ENCODE results near the gene DCDC1. TPM values are rescaled to one million over a fixed set of nuclear protein-coding genes. Genes with fewer than 3 reads are reported as not detected.

DCDC1 gene
- total RNA-seq, 1 donor from 2014 or later = not detected

GRCh38 chr11:31110830-31111229 lies 258.7 kb downstream of the DCDC1 start:
- H3K9me3 Mint-ChIP-seq = no peaks in the 10 kb centered on the region
- H3K27me3 Mint-ChIP-seq = no peaks in the 10 kb centered on the region
- H3K4me1 Mint-ChIP-seq = no peaks in the 10 kb centered on the region
- no peaks in the 10 kb centered on the region for H3K36me3 Mint-ChIP-seq (ENCODE audit: low read depth)
- ChIA-PET CTCF (no interaction called here), POLR2A (no interaction called here)
- TF ChIP-seq CTCF (IDR thresholded peaks at IDR 0.05) = no peak
- DNase-seq = no peak
- intact Hi-C loops (cut with micrococcal nuclease) = no loop called here
- no peak for ATAC-seq (ENCODE audit: low read depth)
- H3K4me3 Mint-ChIP-seq = no peak overlapping the region
- H3K27ac Mint-ChIP-seq = no peak overlapping the region

GRCh38 chr11:31109446-31109845 lies 260.1 kb downstream of the DCDC1 start:
- no peaks in the 10 kb centered on the region for H3K27me3 Mint-ChIP-seq
- H3K27ac Mint-ChIP-seq = no peak overlapping the region
- H3K4me3 Mint-ChIP-seq = no peak overlapping the region
- H3K9me3 Mint-ChIP-seq = no peaks in the 10 kb centered on the region
- intact Hi-C loops (cut with micrococcal nuclease) = loop anchor here (5.0 kb wide), 1 partner anchor 848 kb away; no protein-coding TSS in a partner anchor
- H3K36me3 Mint-ChIP-seq (ENCODE audit: low read depth) = no peaks in the 10 kb centered on the region
- DNase-seq (no peak), ATAC-seq (ENCODE audit: low read depth) (no peak)
- POLR2A ChIA-PET = no interaction called here
- TF ChIP-seq CTCF (IDR thresholded peaks at IDR 0.05) = no peak
- CTCF ChIA-PET = no interaction called here
- H3K4me1 Mint-ChIP-seq = no peaks in the 10 kb centered on the region

- no peaks in the 10 kb centered on the region for H3K9me3 Mint-ChIP-seq
- H3K27ac Mint-ChIP-seq = no peak overlapping the region
- DNase-seq (no peak), ATAC-seq (ENCODE audit: low read depth) (no peak)
- TF ChIP-seq CTCF (IDR thresholded peaks at IDR 0.05) = no peak
- ChIA-PET POLR2A (interaction anchor here (0.6 kb wide), 1 partner anchor 923 kb away, joined by 3 read pairs; no protein-coding TSS in a partner anchor), CTCF (interaction anchor here (1.1 to 1.8 kb wide), 5 partner anchors 764 to 1684 kb away, joined by 3 to 16 read pairs (median 3); no protein-coding TSS in a partner anchor)
- H3K27me3 Mint-ChIP-seq = no peaks in the 10 kb centered on the region
- no peaks in the 10 kb centered on the region for H3K36me3 Mint-ChIP-seq (ENCODE audit: low read depth)
- H3K4me3 Mint-ChIP-seq = no peak overlapping the region
- no peaks in the 10 kb centered on the region for H3K4me1 Mint-ChIP-seq
- intact Hi-C loops (cut with micrococcal nuclease) = loop anchor here (1.0 to 5.0 kb wide), 2 partner anchors 850 to 1069 kb away; no protein-coding TSS in a partner anchor
Observed at GRCh38 chr11:31107649-31108048, 261.9 kb downstream of the DCDC1 start.

GRCh38 chr11:31106968-31107576 lies 262.5 kb downstream of the DCDC1 start:
- Mint-ChIP-seq H3K36me3 (ENCODE audit: low read depth) (no peaks in the 10 kb centered on the region), H3K4me3 (no peak overlapping the region), H3K27ac (no peak overlapping the region), H3K4me1 (no peaks in the 10 kb centered on the region), H3K9me3 (no peaks in the 10 kb centered on the region), H3K27me3 (no peaks in the 10 kb centered on the region)
- POLR2A ChIA-PET = no interaction called here
- CTCF ChIA-PET = interaction anchor here (1.1 to 1.8 kb wide), 5 partner anchors 765 to 1685 kb away, joined by 3 to 16 read pairs (median 3); no protein-coding TSS in a partner anchor
- no peak for ATAC-seq (ENCODE audit: low read depth)
- no peak for TF ChIP-seq CTCF (IDR thresholded peaks at IDR 0.05)
- intact Hi-C loops (cut with micrococcal nuclease) = loop anchor here (1.0 to 5.0 kb wide), 2 partner anchors 850 to 1069 kb away; no protein-coding TSS in a partner anchor
- DNase-seq = peak; percentile 14

GRCh38 chr11:31106326-31106725 lies 263.2 kb downstream of the DCDC1 start:
- Mint-ChIP-seq H3K4me3 (no peak overlapping the region), H3K36me3 (ENCODE audit: low read depth) (no peaks in the 10 kb centered on the region), H3K27ac (no peak overlapping the region), H3K4me1 (no peaks in the 10 kb centered on the region), H3K27me3 (no peaks in the 10 kb centered on the region), H3K9me3 (no peaks in the 10 kb centered on the region)
- DNase-seq (no peak), ATAC-seq (ENCODE audit: low read depth) (no peak)
- ChIA-PET CTCF (interaction anchor here (1.1 to 1.8 kb wide), 6 partner anchors 766 to 1686 kb away, joined by 3 to 16 read pairs (median 3); no protein-coding TSS in a partner anchor), POLR2A (no interaction called here)
- TF ChIP-seq CTCF (IDR thresholded peaks at IDR 0.05) = no peak
- intact Hi-C loops (cut with micrococcal nuclease) = loop anchor here (5.0 kb wide), 1 partner anchor 851 kb away; no protein-coding TSS in a partner anchor

Measured in activated B cell treated with CpG ODN at 0.5 μM for 24 hours (primary cell).